ENCODE data around the gene NRG2. TPM values are rescaled to one million over a fixed set of nuclear protein-coding genes. Genes with fewer than 3 reads are reported as not detected.

The NRG2 gene
- total RNA-seq, 1 experiment from 2014 or later, result 1.8 TPM

- BruUV-seq (replicated peaks), result no TSS peak
- POLR2A ChIA-PET (ENCODE audit: unreplicated experiment), result no interaction called here
- no peak for DNase-seq
- Histone ChIP-seq H3K4me2 (ENCODE audit: low read length) (no peak overlapping the region), H2AFZ (ENCODE audit: low read length) (no peak overlapping the region), H3K4me3 (ENCODE audit: low read length) (no peak overlapping the region), H3K36me3 (ENCODE audit: low read depth, low read length) (no peaks in the 10 kb centered on the region), H3K79me2 (ENCODE audit: low read length) (no peaks in the 10 kb centered on the region), H3F3A (ENCODE audit: low read length, unreplicated experiment) (no peaks in the 10 kb centered on the region), H3K9ac (ENCODE audit: low read length) (no peak overlapping the region), H4K20me1 (ENCODE audit: low read length) (no peaks in the 10 kb centered on the region), H3K9me3 (ENCODE audit: low read length) (no peaks in the 10 kb centered on the region), H3K27me3 (ENCODE audit: low read length) (no peaks in the 10 kb centered on the region), H3K9me2 (replicated peaks; ENCODE audit: low read length) (no peaks in the 10 kb centered on the region), H3K4me1 (ENCODE audit: insufficient read depth, low read length) (no peaks in the 10 kb centered on the region), H3K27ac (ENCODE audit: low read length) (no peak overlapping the region)
- no peak for ATAC-seq
- intact Hi-C loops (cut with micrococcal nuclease), result no loop called here
- TF ChIP-seq CTCF (conservative IDR thresholded peaks at IDR 0.05; ENCODE audit: low read depth, low read length) (no peak), EZH2 (IDR thresholded peaks at IDR 0.05; ENCODE audit: low read length, unreplicated experiment) (no peak), EZH2phosphoT487 (IDR thresholded peaks at IDR 0.05; ENCODE audit: borderline replicate concordance, low read length) (no peak)
- CTCF ChIA-PET, result no interaction called here
These were observed 184.1 kb downstream of the NRG2 start for GRCh38 chr5:139859013-139859412.

GRCh38 chr5:139856714-139857113, 186.4 kb downstream of the NRG2 start:
- TF ChIP-seq CTCF (conservative IDR thresholded peaks at IDR 0.05; ENCODE audit: low read depth, low read length) (no peak), EZH2 (IDR thresholded peaks at IDR 0.05; ENCODE audit: low read length, unreplicated experiment) (no peak), EZH2phosphoT487 (IDR thresholded peaks at IDR 0.05; ENCODE audit: borderline replicate concordance, low read length) (no peak)
- Histone ChIP-seq H3K9me2 (replicated peaks; ENCODE audit: low read length) (no peaks in the 10 kb centered on the region), H3K4me2 (ENCODE audit: low read length) (no peak overlapping the region), H3K27me3 (ENCODE audit: low read length) (no peaks in the 10 kb centered on the region), H2AFZ (ENCODE audit: low read length) (no peak overlapping the region), H3K9ac (ENCODE audit: low read length) (no peak overlapping the region), H3K4me1 (ENCODE audit: insufficient read depth, low read length) (no peaks in the 10 kb centered on the region), H3K27ac (ENCODE audit: low read length) (no peak overlapping the region), H3K36me3 (ENCODE audit: low read depth, low read length) (no peaks in the 10 kb centered on the region), H3F3A (ENCODE audit: low read length, unreplicated experiment) (no peaks in the 10 kb centered on the region), H3K79me2 (ENCODE audit: low read length) (no peaks in the 10 kb centered on the region), H4K20me1 (ENCODE audit: low read length) (no peaks in the 10 kb centered on the region), H3K9me3 (ENCODE audit: low read length) (no peaks in the 10 kb centered on the region), H3K4me3 (ENCODE audit: low read length) (no peak overlapping the region)
- intact Hi-C loops (cut with micrococcal nuclease), result no loop called here
- no peak for DNase-seq
- no peak for ATAC-seq
- ChIA-PET CTCF (no interaction called here), POLR2A (ENCODE audit: unreplicated experiment) (no interaction called here)
- BruUV-seq (replicated peaks), result no TSS peak

- POLR2A ChIA-PET (ENCODE audit: unreplicated experiment), result no interaction called here
- Histone ChIP-seq H3K9me2 (replicated peaks; ENCODE audit: low read length) (no peaks in the 10 kb centered on the region), H2AFZ (ENCODE audit: low read length) (no peak overlapping the region), H3K4me3 (ENCODE audit: low read length) (no peak overlapping the region), H3K27ac (ENCODE audit: low read length) (no peak overlapping the region), H3F3A (ENCODE audit: low read length, unreplicated experiment) (no peaks in the 10 kb centered on the region), H4K20me1 (ENCODE audit: low read length) (no peaks in the 10 kb centered on the region), H3K36me3 (ENCODE audit: low read depth, low read length) (no peaks in the 10 kb centered on the region), H3K4me1 (ENCODE audit: insufficient read depth, low read length) (no peaks in the 10 kb centered on the region), H3K9ac (ENCODE audit: low read length) (no peak overlapping the region), H3K9me3 (ENCODE audit: low read length) (no peaks in the 10 kb centered on the region), H3K27me3 (ENCODE audit: low read length) (no peaks in the 10 kb centered on the region), H3K4me2 (ENCODE audit: low read length) (no peak overlapping the region), H3K79me2 (ENCODE audit: low read length) (no peaks in the 10 kb centered on the region)
- TF ChIP-seq EZH2 (IDR thresholded peaks at IDR 0.05; ENCODE audit: low read length, unreplicated experiment), result no peak
- no peak for TF ChIP-seq EZH2phosphoT487 (IDR thresholded peaks at IDR 0.05; ENCODE audit: borderline replicate concordance, low read length)
- CTCF ChIA-PET, result no interaction called here
- DNase-seq (no peak), ATAC-seq (no peak)
- intact Hi-C loops (cut with micrococcal nuclease), result no loop called here
- BruUV-seq (replicated peaks), result no TSS peak
These were observed 187.1 kb downstream of the NRG2 start for GRCh38 chr5:139855946-139856540.

Data from PC-3 (cell line).